HL-60 (cell line): ENCODE results near the gene PHETA1.
A peak's percentile ranks its signal among the peaks of the same experiment; 100 is the strongest.

Experiments used
- DNase-seq, 2 experiments: peaks; one replicate each; pipeline ENCODE4 v3.0.0-alpha.2; 2010 to 2020; ENCODE audit warnings: low read depth in 1 of 2, low spot score in 1 of 2
- H3K27ac ChIP-seq: fragments of 250-450 bp; sonication (Bioruptor Pico); replicated peaks from 2 replicates; pipeline ENCODE4 v1.5.1; 2020; ENCODE audit warnings: mild to moderate bottlenecking, moderate library complexity
- H3K27me3 ChIP-seq: fragments of 250-450 bp; sonication (Bioruptor Pico); 2 replicates; pipeline ENCODE4 v1.5.1; 2021; ENCODE audit warnings: mild to moderate bottlenecking, moderate library complexity; ENCODE audit not compliant: insufficient read depth, poor library complexity, severe bottlenecking
- H3K4me3 ChIP-seq: replicated peaks from 2 replicates; pipeline ENCODE4 v1.5.1; 2011; ENCODE audit warnings: mild to moderate bottlenecking, control low read depth, low read length; ENCODE audit not compliant: insufficient read depth
- GABPA ChIP-seq: IDR thresholded peaks from 2 replicates; pipeline ENCODE4 v1.6.1; 2012; ENCODE audit warnings: low read depth
- POLR2AphosphoS5 ChIP-seq: IDR thresholded peaks from 2 replicates; pipeline ENCODE4 v1.6.1; 2012; ENCODE audit warnings: low read depth
- SPI1 ChIP-seq: IDR thresholded peaks from 2 replicates; pipeline ENCODE4 v1.6.1; 2012; ENCODE audit warnings: low read depth, mild to moderate bottlenecking, borderline replicate concordance
- TF ChIP-seq, protein P1 (sequence below): IDR thresholded peaks from 2 replicates; pipeline ENCODE4 v1.6.1; 2012; ENCODE audit warnings: low read depth; ENCODE audit not compliant: insufficient replicate concordance
- TF ChIP-seq, protein P2 (sequence below): IDR thresholded peaks from one replicate; pipeline ENCODE4 v1.5.1; 2011; ENCODE audit warnings: low read length, control low read depth, inconsistent platforms; ENCODE audit not compliant: insufficient read depth

PHETA1 gene

DNA sequence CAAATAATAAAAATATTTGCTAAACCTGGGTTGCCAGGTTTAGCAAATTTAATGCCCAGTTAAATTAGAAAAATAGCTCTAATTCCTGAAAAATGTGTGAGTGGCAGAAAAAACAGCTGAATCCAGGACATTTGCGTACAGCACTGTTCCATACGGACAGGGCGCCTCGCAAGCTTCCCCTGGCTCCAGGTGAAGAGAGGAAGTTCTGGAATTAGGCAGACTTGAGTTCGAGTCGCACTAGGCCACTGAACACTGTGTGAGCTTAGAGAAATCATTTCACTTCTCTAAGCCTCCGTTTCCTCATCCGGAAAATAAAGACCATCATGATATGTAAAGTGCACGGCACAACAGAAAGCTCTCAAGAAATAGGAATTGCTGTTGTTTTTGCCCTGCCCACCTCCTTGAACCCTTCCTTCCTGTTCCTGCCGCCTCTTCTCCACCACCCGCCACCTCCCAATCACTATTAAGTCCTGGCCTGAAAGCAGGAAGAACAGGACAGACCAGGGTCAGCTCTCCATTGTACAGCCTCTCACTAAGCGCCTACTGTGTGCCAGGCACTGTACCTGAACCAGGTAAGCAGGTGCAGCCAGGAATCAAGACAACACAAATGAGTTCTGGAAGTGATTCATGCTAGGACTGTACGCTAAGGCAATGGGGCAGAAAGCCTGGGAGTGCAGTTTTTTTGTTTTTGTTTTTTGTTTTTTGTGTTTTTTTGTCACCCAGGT is 763 bp upstream of the PHETA1 start:
- H3K4me3 ChIP-seq = peak overlapping the region; percentile 61
- no peaks in the 10 kb centered on the region for H3K27me3 ChIP-seq
- TF ChIP-seq GABPA (no peak), POLR2AphosphoS5 (no peak), SPI1 (no peak)
- TF ChIP-seq, protein P1, sequence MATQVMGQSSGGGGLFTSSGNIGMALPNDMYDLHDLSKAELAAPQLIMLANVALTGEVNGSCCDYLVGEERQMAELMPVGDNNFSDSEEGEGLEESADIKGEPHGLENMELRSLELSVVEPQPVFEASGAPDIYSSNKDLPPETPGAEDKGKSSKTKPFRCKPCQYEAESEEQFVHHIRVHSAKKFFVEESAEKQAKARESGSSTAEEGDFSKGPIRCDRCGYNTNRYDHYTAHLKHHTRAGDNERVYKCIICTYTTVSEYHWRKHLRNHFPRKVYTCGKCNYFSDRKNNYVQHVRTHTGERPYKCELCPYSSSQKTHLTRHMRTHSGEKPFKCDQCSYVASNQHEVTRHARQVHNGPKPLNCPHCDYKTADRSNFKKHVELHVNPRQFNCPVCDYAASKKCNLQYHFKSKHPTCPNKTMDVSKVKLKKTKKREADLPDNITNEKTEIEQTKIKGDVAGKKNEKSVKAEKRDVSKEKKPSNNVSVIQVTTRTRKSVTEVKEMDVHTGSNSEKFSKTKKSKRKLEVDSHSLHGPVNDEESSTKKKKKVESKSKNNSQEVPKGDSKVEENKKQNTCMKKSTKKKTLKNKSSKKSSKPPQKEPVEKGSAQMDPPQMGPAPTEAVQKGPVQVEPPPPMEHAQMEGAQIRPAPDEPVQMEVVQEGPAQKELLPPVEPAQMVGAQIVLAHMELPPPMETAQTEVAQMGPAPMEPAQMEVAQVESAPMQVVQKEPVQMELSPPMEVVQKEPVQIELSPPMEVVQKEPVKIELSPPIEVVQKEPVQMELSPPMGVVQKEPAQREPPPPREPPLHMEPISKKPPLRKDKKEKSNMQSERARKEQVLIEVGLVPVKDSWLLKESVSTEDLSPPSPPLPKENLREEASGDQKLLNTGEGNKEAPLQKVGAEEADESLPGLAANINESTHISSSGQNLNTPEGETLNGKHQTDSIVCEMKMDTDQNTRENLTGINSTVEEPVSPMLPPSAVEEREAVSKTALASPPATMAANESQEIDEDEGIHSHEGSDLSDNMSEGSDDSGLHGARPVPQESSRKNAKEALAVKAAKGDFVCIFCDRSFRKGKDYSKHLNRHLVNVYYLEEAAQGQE = no peak
- H3K27ac ChIP-seq = no peak overlapping the region
- DNase-seq = no peak

DNA sequence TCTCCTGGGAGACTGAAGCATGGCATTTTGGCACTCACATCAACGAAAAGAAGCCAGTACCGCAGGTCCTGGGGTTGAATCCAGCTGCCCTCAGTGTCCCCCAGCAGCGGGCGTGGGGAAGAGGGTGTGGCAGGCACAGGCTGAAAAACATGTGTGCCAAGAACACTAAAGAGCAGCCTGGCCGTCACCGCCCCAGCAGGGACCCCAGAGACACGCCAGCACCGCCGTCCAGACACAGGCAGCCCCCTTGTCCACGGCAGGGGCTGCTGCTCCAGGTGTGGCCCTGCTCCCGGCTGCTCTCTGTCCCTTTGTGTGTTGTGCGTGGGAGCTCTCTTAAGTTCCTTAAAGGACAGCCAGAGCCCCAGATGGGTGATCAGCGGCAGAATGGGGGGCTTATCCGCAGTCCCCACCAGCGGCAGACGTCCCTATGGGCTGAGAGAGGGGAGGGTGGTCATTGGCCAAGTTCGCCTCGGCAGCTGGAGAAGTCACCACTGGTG is 556 bp downstream of the PHETA1 start:
- TF ChIP-seq POLR2AphosphoS5 = no peak
- TF ChIP-seq, protein P1 = no peak
- TF ChIP-seq, protein P2, sequence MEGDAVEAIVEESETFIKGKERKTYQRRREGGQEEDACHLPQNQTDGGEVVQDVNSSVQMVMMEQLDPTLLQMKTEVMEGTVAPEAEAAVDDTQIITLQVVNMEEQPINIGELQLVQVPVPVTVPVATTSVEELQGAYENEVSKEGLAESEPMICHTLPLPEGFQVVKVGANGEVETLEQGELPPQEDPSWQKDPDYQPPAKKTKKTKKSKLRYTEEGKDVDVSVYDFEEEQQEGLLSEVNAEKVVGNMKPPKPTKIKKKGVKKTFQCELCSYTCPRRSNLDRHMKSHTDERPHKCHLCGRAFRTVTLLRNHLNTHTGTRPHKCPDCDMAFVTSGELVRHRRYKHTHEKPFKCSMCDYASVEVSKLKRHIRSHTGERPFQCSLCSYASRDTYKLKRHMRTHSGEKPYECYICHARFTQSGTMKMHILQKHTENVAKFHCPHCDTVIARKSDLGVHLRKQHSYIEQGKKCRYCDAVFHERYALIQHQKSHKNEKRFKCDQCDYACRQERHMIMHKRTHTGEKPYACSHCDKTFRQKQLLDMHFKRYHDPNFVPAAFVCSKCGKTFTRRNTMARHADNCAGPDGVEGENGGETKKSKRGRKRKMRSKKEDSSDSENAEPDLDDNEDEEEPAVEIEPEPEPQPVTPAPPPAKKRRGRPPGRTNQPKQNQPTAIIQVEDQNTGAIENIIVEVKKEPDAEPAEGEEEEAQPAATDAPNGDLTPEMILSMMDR = no peak
- TF ChIP-seq SPI1 = no peak
- no peak for TF ChIP-seq GABPA
- Histone ChIP-seq H3K27ac (no peak overlapping the region), H3K27me3 (no peaks in the 10 kb centered on the region), H3K4me3 (peak overlapping the region; percentile 61)
- DNase-seq = no peak

DNA sequence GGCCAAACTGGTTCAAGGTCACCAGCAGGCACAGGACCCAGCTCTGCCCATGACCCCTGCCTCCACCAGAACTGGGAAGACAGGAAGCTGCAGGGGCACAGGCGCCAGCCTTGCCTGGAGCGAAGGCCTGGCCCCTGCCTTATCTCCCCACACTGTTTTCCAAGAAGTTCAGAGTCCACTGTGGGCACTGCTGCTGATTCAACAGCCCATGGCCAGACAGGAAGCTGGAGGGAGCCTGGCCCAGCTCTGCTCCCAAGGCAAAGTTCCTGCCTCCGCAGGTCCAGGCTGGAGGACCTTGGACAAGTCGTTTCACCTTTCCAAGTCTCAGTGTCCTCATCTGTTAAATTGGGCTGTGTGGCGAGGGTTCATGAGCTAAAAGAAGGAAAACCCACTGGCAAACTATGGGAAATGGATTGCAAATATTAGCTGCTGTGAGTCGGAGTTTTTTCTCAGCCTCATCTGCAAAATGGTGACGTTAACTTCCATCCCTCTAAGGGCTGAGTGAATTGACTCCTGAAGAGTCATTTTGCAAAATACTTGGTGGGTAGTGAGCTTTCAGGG is 1.2 kb downstream of the PHETA1 start:
- no peaks in the 10 kb centered on the region for H3K27me3 ChIP-seq
- DNase-seq = no peak
- no peak overlapping the region for H3K4me3 ChIP-seq
- TF ChIP-seq SPI1 (no peak), GABPA (no peak), POLR2AphosphoS5 (no peak)
- TF ChIP-seq, protein P1 = no peak
- TF ChIP-seq, protein P2 = no peak
- H3K27ac ChIP-seq = no peak overlapping the region
